Chondrocyte (in vitro differentiated cells): Measurements from ENCODE around the gene STAB1. TPM values are rescaled to one million over a fixed set of nuclear protein-coding genes. Genes with fewer than 3 reads are reported as not detected.

ENCODE experiments used
- DNase-seq: peaks from one replicate; pipeline ENCODE4 v3.0.0; 2021; ENCODE audit warnings: mixed read lengths, low spot score
- H3K27ac Mint-ChIP-seq: one replicate; pipeline ENCODE4 v1.8.0; 2021; ENCODE audit warnings: mild to moderate bottlenecking, moderate library complexity, mixed read lengths; ENCODE audit not compliant: unreplicated experiment
- H3K27me3 Mint-ChIP-seq: 2 replicates; pipeline ENCODE4 v1.8.0; 2021; ENCODE audit warnings: low read depth, mixed read lengths
- H3K36me3 Mint-ChIP-seq: 2 replicates; pipeline ENCODE4 v1.8.0; 2021; ENCODE audit warnings: low read depth, mixed read lengths
- H3K4me1 Mint-ChIP-seq: 2 replicates; pipeline ENCODE4 v1.8.0; 2021; ENCODE audit warnings: low read depth, mild to moderate bottlenecking, mixed read lengths
- H3K4me3 Mint-ChIP-seq: one replicate; pipeline ENCODE4 v1.8.0; 2021; ENCODE audit warnings: mild to moderate bottlenecking, moderate library complexity, mixed read lengths; ENCODE audit not compliant: unreplicated experiment
- H3K9me3 Mint-ChIP-seq: 2 replicates; pipeline ENCODE4 v1.8.0; 2021; ENCODE audit warnings: low read depth, mixed read lengths
- CTCF ChIP-seq: fragments of 200-600 bp; sonication (generic); IDR thresholded peaks from 2 replicates; pipeline ENCODE4 v1.5.0; 2021; ENCODE audit warnings: antibody characterized with exemption, mild to moderate bottlenecking, moderate library complexity
- total RNA-seq: library from RNA; stranded (reverse); gene quantifications from 3 replicates; pipeline ENCODE4 v1.2.1, GENCODE V29; 2021

The STAB1 gene
- total RNA-seq, 1 donor from 2014 or later = not detected

GRCh38 chr3:52530918-52531826 lies 36.0 kb downstream of the STAB1 start:
- DNase-seq = no peak
- H3K27me3 Mint-ChIP-seq = no peaks in the 10 kb centered on the region
- peak overlapping the region; percentile 74 for H3K27ac Mint-ChIP-seq

GRCh38 chr3:52531860-52532516 lies 36.9 kb downstream of the STAB1 start:
- peaks cover 7% of the 10 kb centered on the region for H3K36me3 Mint-ChIP-seq
- no peaks in the 10 kb centered on the region for H3K9me3 Mint-ChIP-seq
- H3K27me3 Mint-ChIP-seq = no peaks in the 10 kb centered on the region
- no peak for TF ChIP-seq CTCF
- peak overlapping the region; percentile 74 for H3K27ac Mint-ChIP-seq
- H3K4me1 Mint-ChIP-seq = peaks cover 37% of the 10 kb centered on the region
- no peak for DNase-seq
- H3K4me3 Mint-ChIP-seq = peak overlapping the region; percentile 82

More at GRCh38 chr3:52530918-52531826, 36.0 kb downstream of the STAB1 start:
- H3K36me3 Mint-ChIP-seq = peaks cover 10% of the 10 kb centered on the region
- no peak for TF ChIP-seq CTCF
- H3K4me3 Mint-ChIP-seq = no peak overlapping the region
- no peaks in the 10 kb centered on the region for H3K9me3 Mint-ChIP-seq
- peaks cover 36% of the 10 kb centered on the region for H3K4me1 Mint-ChIP-seq

GRCh38 chr3:52532517-52532837 lies 37.3 kb downstream of the STAB1 start:
- Mint-ChIP-seq H3K36me3 (peaks cover 7% of the 10 kb centered on the region), H3K4me3 (peak overlapping the region; percentile 82), H3K4me1 (peaks cover 41% of the 10 kb centered on the region), H3K9me3 (no peaks in the 10 kb centered on the region), H3K27me3 (no peaks in the 10 kb centered on the region), H3K27ac (peak overlapping the region; percentile 74)
- no peak for DNase-seq
- TF ChIP-seq CTCF = no peak

GRCh38 chr3:52532838-52533622 lies 37.9 kb downstream of the STAB1 start:
- H3K36me3 Mint-ChIP-seq = peaks cover 6% of the 10 kb centered on the region
- H3K9me3 Mint-ChIP-seq = no peaks in the 10 kb centered on the region
- H3K4me1 Mint-ChIP-seq = peaks cover 46% of the 10 kb centered on the region
- no peak for TF ChIP-seq CTCF
- H3K27me3 Mint-ChIP-seq = no peaks in the 10 kb centered on the region
- peak overlapping the region; percentile 82 for H3K4me3 Mint-ChIP-seq
- peak; percentile 90 for DNase-seq
- peak overlapping the region; percentile 74 for H3K27ac Mint-ChIP-seq
